Inflammatory macrophage treated with lipopolysaccharide for 4 hours (primary cell): Measurements from ENCODE around the gene NRP1.

ENCODE experiments used
- DNase-seq: peaks from one replicate; pipeline ENCODE4 v3.0.0-alpha.2; 2020

Gene NRP1

GRCh38 chr10:33201056-33201780, 133.2 kb downstream of the NRP1 start:
- DNase-seq = no peak

GRCh38 chr10:33199731-33200232, 134.7 kb downstream of the NRP1 start:
- no peak for DNase-seq

GRCh38 chr10:33198610-33199009, 135.9 kb downstream of the NRP1 start:
- no peak for DNase-seq

GRCh38 chr10:33196710-33197491, 137.6 kb downstream of the NRP1 start:
- no peak for DNase-seq

GRCh38 chr10:33196377-33196706, 138.1 kb downstream of the NRP1 start:
- no peak for DNase-seq

GRCh38 chr10:33195608-33196376, 138.7 kb downstream of the NRP1 start:
- no peak for DNase-seq

- peak; percentile 76 for DNase-seq
Measured at GRCh38 chr10:33193701-33194521, 140.6 kb downstream of the NRP1 start.

- peak; percentile 77 for DNase-seq
Measured at GRCh38 chr10:33193057-33193700, 141.3 kb downstream of the NRP1 start.

GRCh38 chr10:33192190-33192589, 142.3 kb downstream of the NRP1 start:
- no peak for DNase-seq

- DNase-seq = no peak
Measured at GRCh38 chr10:33190406-33190805, 144.1 kb downstream of the NRP1 start.

GRCh38 chr10:33189808-33190207, 144.7 kb downstream of the NRP1 start:
- no peak for DNase-seq

GRCh38 chr10:33189363-33189762, 145.1 kb downstream of the NRP1 start:
- no peak for DNase-seq

- no peak for DNase-seq
Measured at GRCh38 chr10:33187427-33187999, 147.0 kb downstream of the NRP1 start.

GRCh38 chr10:33186150-33186549, 148.3 kb downstream of the NRP1 start:
- no peak for DNase-seq

GRCh38 chr10:33183655-33184054, 150.8 kb downstream of the NRP1 start:
- DNase-seq = no peak

GRCh38 chr10:33180921-33181320, 153.5 kb downstream of the NRP1 start:
- DNase-seq = no peak

GRCh38 chr10:33180390-33180789, 154.1 kb downstream of the NRP1 start:
- DNase-seq = no peak

GRCh38 chr10:33179067-33179466, 155.4 kb downstream of the NRP1 start:
- DNase-seq = no peak

- no peak for DNase-seq
Measured at GRCh38 chr10:33178026-33178755, 156.3 kb downstream of the NRP1 start.

- DNase-seq = no peak
Measured at GRCh38 chr10:33176688-33177087, 157.8 kb downstream of the NRP1 start.
